Measurements from ENCODE around the gene CSRP3. TPM values are rescaled to one million over a fixed set of nuclear protein-coding genes. Genes with fewer than 3 reads are reported as not detected.

CSRP3 gene
- total RNA-seq, 1 donor from 2014 or later = not detected

DNA sequence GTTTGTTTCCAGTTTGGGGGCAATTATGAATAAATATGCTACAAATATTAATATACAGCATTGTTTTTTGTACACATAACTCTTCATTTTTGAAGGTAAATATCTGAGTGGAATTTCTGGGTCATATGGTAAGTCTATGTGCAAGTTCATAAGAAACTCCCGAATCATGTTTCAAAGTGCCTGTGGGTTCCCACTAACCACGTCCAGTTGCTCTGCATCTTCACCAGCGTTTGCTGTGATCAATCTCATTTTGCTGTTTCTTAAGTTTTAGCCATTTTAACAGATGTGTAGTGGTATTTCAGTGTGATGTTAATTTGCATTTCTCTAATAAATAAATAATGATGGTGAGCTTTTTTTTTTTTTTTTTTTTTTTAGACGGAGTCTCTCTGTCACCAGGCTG, 14.2 kb upstream of the CSRP3 start:
- Mint-ChIP-seq H3K36me3 (ENCODE audit: insufficient read depth) (no peaks in the 10 kb centered on the region), H3K9me3 (ENCODE audit: low read depth) (no peaks in the 10 kb centered on the region), H3K27me3 (peaks cover 56% of the 10 kb centered on the region), H3K4me1 (ENCODE audit: low read depth) (peaks cover 5% of the 10 kb centered on the region), H3K27ac (no peak overlapping the region), H3K4me3 (ENCODE audit: low read depth) (no peak overlapping the region)
- DNase-seq (ENCODE audit: low spot score, unreplicated experiment) = no peak
- TF ChIP-seq, protein P1, sequence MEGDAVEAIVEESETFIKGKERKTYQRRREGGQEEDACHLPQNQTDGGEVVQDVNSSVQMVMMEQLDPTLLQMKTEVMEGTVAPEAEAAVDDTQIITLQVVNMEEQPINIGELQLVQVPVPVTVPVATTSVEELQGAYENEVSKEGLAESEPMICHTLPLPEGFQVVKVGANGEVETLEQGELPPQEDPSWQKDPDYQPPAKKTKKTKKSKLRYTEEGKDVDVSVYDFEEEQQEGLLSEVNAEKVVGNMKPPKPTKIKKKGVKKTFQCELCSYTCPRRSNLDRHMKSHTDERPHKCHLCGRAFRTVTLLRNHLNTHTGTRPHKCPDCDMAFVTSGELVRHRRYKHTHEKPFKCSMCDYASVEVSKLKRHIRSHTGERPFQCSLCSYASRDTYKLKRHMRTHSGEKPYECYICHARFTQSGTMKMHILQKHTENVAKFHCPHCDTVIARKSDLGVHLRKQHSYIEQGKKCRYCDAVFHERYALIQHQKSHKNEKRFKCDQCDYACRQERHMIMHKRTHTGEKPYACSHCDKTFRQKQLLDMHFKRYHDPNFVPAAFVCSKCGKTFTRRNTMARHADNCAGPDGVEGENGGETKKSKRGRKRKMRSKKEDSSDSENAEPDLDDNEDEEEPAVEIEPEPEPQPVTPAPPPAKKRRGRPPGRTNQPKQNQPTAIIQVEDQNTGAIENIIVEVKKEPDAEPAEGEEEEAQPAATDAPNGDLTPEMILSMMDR (IDR thresholded peaks at IDR 0.05; ENCODE audit: unreplicated experiment) = no peak

DNA sequence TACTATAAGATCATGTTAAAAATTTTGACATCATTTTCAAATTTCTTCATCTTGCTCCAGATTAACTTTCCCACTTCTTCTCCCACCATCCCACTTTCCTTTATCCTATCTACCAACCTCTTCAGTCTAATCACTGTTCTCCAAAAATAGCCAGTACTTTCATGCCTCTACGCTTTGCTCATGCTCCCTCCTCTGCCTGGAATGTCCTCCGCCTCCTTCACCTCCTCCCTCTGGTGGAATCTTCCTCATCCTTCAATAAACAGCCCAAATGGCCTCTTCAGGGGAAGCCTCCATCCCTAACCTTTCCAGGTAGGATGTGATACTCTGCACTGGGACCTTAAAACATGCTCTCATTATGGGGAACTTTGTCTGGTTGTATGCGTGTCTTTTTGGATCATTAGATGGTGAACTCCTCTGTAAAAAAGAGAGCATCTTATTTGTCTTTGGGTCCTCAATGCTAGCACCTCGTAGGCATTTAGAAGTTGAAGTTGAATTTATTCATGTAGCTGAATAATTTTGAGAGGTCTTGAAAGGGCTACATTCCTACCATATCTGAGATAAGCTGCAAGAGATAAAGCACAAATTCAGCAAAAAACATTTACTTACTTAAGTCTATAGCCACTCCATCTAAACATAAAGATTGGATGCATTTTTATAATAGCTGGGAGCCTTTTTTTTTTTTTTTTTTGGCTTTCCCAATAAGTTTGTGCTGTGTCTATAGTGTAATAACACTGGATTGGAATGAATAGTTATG, 8.0 kb upstream of the CSRP3 start:
- Mint-ChIP-seq H3K9me3 (ENCODE audit: low read depth) (no peaks in the 10 kb centered on the region), H3K4me3 (ENCODE audit: low read depth) (no peak overlapping the region), H3K36me3 (ENCODE audit: insufficient read depth) (no peaks in the 10 kb centered on the region), H3K4me1 (ENCODE audit: low read depth) (peaks cover 4% of the 10 kb centered on the region), H3K27ac (no peak overlapping the region), H3K27me3 (peaks cover 38% of the 10 kb centered on the region)
- TF ChIP-seq, protein P1 (IDR thresholded peaks at IDR 0.05; ENCODE audit: unreplicated experiment) = no peak
- DNase-seq (ENCODE audit: low spot score, unreplicated experiment) = no peak

DNA sequence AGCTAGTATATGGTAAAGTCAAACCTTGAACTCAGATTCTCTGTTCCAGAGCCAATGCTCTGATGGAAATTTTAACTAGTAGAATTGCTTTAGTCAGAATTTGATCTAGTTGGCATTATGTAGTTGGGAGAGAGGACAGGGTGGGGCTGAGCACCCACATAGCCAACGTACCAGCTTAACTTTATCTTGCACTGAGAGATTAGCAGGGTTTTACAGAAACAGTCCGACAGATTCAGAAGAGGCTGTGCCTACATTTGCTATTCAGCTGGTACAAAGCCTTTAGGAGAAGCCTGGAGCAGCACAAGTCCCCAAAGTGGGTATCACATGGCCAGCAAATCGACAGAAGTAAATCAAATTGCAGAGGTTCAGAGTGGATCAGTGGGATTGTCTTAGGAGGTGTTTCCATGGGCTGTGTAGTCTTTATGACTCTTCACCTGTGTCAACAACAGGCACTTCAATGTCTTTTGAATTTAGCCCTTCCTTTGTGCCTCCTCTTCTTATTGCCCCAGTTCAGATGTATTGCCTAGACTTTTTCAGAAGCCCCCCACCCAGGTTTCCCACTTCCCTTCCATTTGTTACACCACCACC, 7.3 kb upstream of the CSRP3 start:
- H3K27me3 Mint-ChIP-seq = peaks cover 32% of the 10 kb centered on the region
- no peak overlapping the region for H3K4me3 Mint-ChIP-seq (ENCODE audit: low read depth)
- peaks cover 4% of the 10 kb centered on the region for H3K4me1 Mint-ChIP-seq (ENCODE audit: low read depth)

DNA sequence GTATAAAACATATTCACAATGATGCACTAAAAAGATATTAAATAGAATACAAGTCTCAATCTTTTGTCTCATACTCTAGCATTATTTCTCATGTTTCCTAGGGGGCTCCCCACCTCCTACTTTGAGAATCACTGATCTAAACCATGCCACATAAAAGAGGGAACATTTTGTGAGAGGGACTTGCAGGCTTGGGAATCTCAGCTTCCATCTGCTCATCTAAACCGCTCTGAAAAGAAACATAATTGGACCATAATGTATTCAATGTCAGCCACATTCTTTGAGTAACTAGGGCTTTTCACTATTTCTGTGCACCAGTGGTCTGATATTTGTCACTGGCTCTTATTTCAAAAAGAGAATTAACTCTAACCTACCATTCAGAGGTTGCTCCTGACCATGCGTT, 6.4 kb upstream of the CSRP3 start:
- H3K9me3 Mint-ChIP-seq (ENCODE audit: low read depth) = no peaks in the 10 kb centered on the region
- no peak for DNase-seq (ENCODE audit: low spot score, unreplicated experiment)
- peaks cover 26% of the 10 kb centered on the region for H3K27me3 Mint-ChIP-seq
- H3K4me1 Mint-ChIP-seq (ENCODE audit: low read depth) = peaks cover 4% of the 10 kb centered on the region
- no peak overlapping the region for H3K4me3 Mint-ChIP-seq (ENCODE audit: low read depth)
- TF ChIP-seq, protein P1 (IDR thresholded peaks at IDR 0.05; ENCODE audit: unreplicated experiment) = no peak
- no peaks in the 10 kb centered on the region for H3K36me3 Mint-ChIP-seq (ENCODE audit: insufficient read depth)
- H3K27ac Mint-ChIP-seq = no peak overlapping the region

More for the DNA sequence above, 7.3 kb upstream of the CSRP3 start:
- TF ChIP-seq, protein P1 (IDR thresholded peaks at IDR 0.05; ENCODE audit: unreplicated experiment) = no peak
- H3K27ac Mint-ChIP-seq = no peak overlapping the region
- H3K9me3 Mint-ChIP-seq (ENCODE audit: low read depth) = no peaks in the 10 kb centered on the region
- DNase-seq (ENCODE audit: low spot score, unreplicated experiment) = no peak
- H3K36me3 Mint-ChIP-seq (ENCODE audit: insufficient read depth) = no peaks in the 10 kb centered on the region

DNA sequence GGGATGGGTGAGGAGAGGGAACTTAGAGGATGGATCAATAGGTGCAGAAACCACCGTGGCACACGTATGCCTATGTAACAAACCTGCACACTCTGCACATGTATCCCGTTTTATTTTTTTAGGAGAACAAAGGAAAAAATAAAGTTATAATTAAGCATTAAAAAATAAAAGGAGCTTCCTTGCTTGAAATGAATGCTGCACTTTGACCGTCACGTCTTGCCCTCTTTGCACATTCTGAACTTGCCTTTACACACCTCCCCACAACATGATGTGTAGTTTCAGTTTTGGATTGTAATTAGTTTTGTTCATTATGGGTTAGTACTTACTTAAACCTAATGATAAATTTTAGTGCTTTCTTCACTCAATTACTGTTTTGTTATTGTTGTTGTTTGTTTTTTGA, 3.1 kb upstream of the CSRP3 start:
- TF ChIP-seq, protein P1 (IDR thresholded peaks at IDR 0.05; ENCODE audit: unreplicated experiment) = no peak
- H3K27me3 Mint-ChIP-seq = peaks cover 23% of the 10 kb centered on the region

More for the DNA sequence above, 3.1 kb upstream of the CSRP3 start:
- no peak for DNase-seq (ENCODE audit: low spot score, unreplicated experiment)
- Mint-ChIP-seq H3K9me3 (ENCODE audit: low read depth) (no peaks in the 10 kb centered on the region), H3K4me3 (ENCODE audit: low read depth) (no peak overlapping the region), H3K4me1 (ENCODE audit: low read depth) (peaks cover 10% of the 10 kb centered on the region), H3K27ac (no peak overlapping the region), H3K36me3 (ENCODE audit: insufficient read depth) (no peaks in the 10 kb centered on the region)
